Endothelial cell of umbilical vein (primary cell): Measurements from ENCODE around the gene ZBP1. TPM values are rescaled to one million over a fixed set of nuclear protein-coding genes. Genes with fewer than 3 reads are reported as not detected.

ENCODE experiments used
- BruUV-seq: library from RNA; stranded (reverse); fragments of 400-500 nt; replicated peaks from 2 replicates; lab custom pipeline; 2021; lab: Mats Ljungman, UMichigan
- CTCF ChIA-PET: fragments of 300-600, 350-600 bp; sonication (Branson Sonifier 250); formaldehyde crosslinking; loops from one replicate; lab custom pipeline; 2021; ENCODE audit warnings: antibody characterized with exemption, inconsistent platforms; lab: Charles Lee
- POLR2A ChIA-PET: fragments of 300-600, 350-600 bp; sonication (Branson Sonifier 250); formaldehyde crosslinking; loops from one replicate; lab custom pipeline; 2021; ENCODE audit warnings: antibody characterized with exemption, inconsistent platforms; lab: Charles Lee
- DNase-seq: peaks from one replicate; pipeline ENCODE4 v3.0.0-alpha.2; 2011; ENCODE audit warnings: low read depth, low spot score
- FAIRE-seq: peaks from 2 replicates; lab custom pipeline; 2011; peaks lifted over from hg19 to GRCh38; lab: Jason Lieb, UNC
- H2AFZ ChIP-seq: 2 replicates; pipeline ENCODE4 v1.6.0; 2012; ENCODE audit warnings: low read depth, low read length, control low read depth, inconsistent platforms
- H3K27ac ChIP-seq: 2 replicates; pipeline ENCODE4 v1.5.1; 2011; ENCODE audit warnings: low read depth, mild to moderate bottlenecking, control low read depth, low read length, moderate library complexity; ENCODE audit not compliant: insufficient read depth
- H3K27me3 ChIP-seq, 2 experiments: 2 replicates each; pipeline versions ENCODE4 v1.6.0 to v1.6.1; 2011; ENCODE audit warnings: low read length in 2 of 2, mixed read lengths in 1 of 2; ENCODE audit not compliant: control insufficient read depth in 2 of 2, insufficient read depth in 2 of 2
- H3K36me3 ChIP-seq, 2 experiments: 2 replicates in 1 of 2; 3 replicates in 1 of 2; pipeline ENCODE4 v1.5.1; 2011; ENCODE audit warnings: low read length in 2 of 2, mild to moderate bottlenecking in 1 of 2, moderate library complexity in 1 of 2; ENCODE audit not compliant: control insufficient read depth in 2 of 2, insufficient read depth in 2 of 2; ENCODE audit errors: extremely low read depth in 1 of 2
- H3K4me1 ChIP-seq: 3 replicates; pipeline ENCODE4 v1.5.1; 2011; ENCODE audit warnings: mild to moderate bottlenecking, low read length; ENCODE audit not compliant: control insufficient read depth, insufficient read depth; ENCODE audit errors: extremely low read depth
- H3K4me2 ChIP-seq: 2 replicates; pipeline ENCODE4 v1.6.1; 2011; ENCODE audit warnings: low read length, control low read depth, mixed read lengths; ENCODE audit not compliant: insufficient read depth
- H3K4me3 ChIP-seq, 3 experiments: fragments of 200-600 bp in 1 of 3; sonication (generic), shearing (Covaris generic) in 1 of 3; replicated peaks in 1 of 3; 2 replicates each; pipeline ENCODE4 v1.5.1; 2011 to 2016; ENCODE audit warnings: control low read depth in 3 of 3, low read length in 3 of 3, mild to moderate bottlenecking in 2 of 3, inconsistent platforms in 1 of 3, low read depth in 1 of 3, moderate library complexity in 1 of 3; ENCODE audit not compliant: insufficient read depth in 1 of 3
- H3K79me2 ChIP-seq: 2 replicates; pipeline ENCODE4 v1.6.0; 2012; ENCODE audit warnings: low read length, inconsistent platforms; ENCODE audit not compliant: control insufficient read depth, insufficient read depth
- H3K9ac ChIP-seq: replicated peaks from 2 replicates; pipeline ENCODE3; 2011; ENCODE audit warnings: low read length, control low read depth; ENCODE audit not compliant: insufficient read depth; ENCODE audit errors: extremely low read depth
- H3K9me1 ChIP-seq: replicated peaks from 3 replicates; pipeline ENCODE4 v1.6.0; 2011; ENCODE audit warnings: mild to moderate bottlenecking, low read length; ENCODE audit not compliant: control insufficient read depth, insufficient read depth; ENCODE audit errors: extremely low read depth
- H3K9me3 ChIP-seq: replicated peaks from 2 replicates; pipeline ENCODE4 v1.5.1; 2012; ENCODE audit warnings: low read length, inconsistent platforms; ENCODE audit not compliant: control insufficient read depth, insufficient read depth
- H4K20me1 ChIP-seq: replicated peaks from 2 replicates; pipeline ENCODE3; 2011; ENCODE audit warnings: mild to moderate bottlenecking, low read length; ENCODE audit not compliant: control insufficient read depth, insufficient read depth; ENCODE audit errors: extremely low read depth
- CTCF ChIP-seq, 2 donors: IDR thresholded peaks; 1 replicate in 1 of 2; 2 replicates in 1 of 2; pipeline ENCODE4 v1.5.1; 2011; ENCODE audit warnings: low read length in 2 of 2, mild to moderate bottlenecking in 2 of 2, moderate library complexity in 2 of 2, control low read depth in 1 of 2, inconsistent platforms in 1 of 2, low read depth in 1 of 2; ENCODE audit not compliant: insufficient read depth in 1 of 2; ENCODE audit errors: extremely low read depth in 1 of 2
- EZH2 ChIP-seq: IDR thresholded peaks from 2 replicates; pipeline ENCODE4 v1.6.1; 2012; ENCODE audit warnings: borderline replicate concordance, low read depth, mild to moderate bottlenecking, moderate library complexity, low read length, inconsistent platforms; ENCODE audit not compliant: severe bottlenecking
- FOS ChIP-seq: IDR thresholded peaks from 2 replicates; pipeline ENCODE4 v1.6.1; 2011; ENCODE audit warnings: mild to moderate bottlenecking, low read length, moderate library complexity, borderline replicate concordance; ENCODE audit not compliant: insufficient read depth
- GATA2 ChIP-seq: IDR thresholded peaks from 2 replicates; pipeline ENCODE4 v1.7.0; 2011; ENCODE audit warnings: low read depth, mild to moderate bottlenecking, moderate library complexity, mixed read lengths, low read length; ENCODE audit not compliant: insufficient read length, insufficient read depth
- JUN ChIP-seq: IDR thresholded peaks from 2 replicates; pipeline ENCODE4 v1.6.1; 2011; ENCODE audit warnings: borderline replicate concordance, low read depth; ENCODE audit not compliant: insufficient read length, insufficient read depth
- MAX ChIP-seq: IDR thresholded peaks from 2 replicates; pipeline ENCODE4 v1.6.1; 2011; ENCODE audit not compliant: insufficient read depth, insufficient read length
- MYC ChIP-seq: IDR thresholded peaks from one replicate; pipeline ENCODE4 v1.6.1; 2011; ENCODE audit warnings: mild to moderate bottlenecking, low read depth, low read length
- POLR2A ChIP-seq: IDR thresholded peaks from 2 replicates; pipeline ENCODE4 v1.6.1; 2012; ENCODE audit warnings: low read depth, mild to moderate bottlenecking, control low read depth, low read length
- POLR2AphosphoS5 ChIP-seq: IDR thresholded peaks from 2 replicates; pipeline ENCODE4 v1.6.1; 2012; ENCODE audit warnings: low read depth, mild to moderate bottlenecking, control low read depth, low read length, moderate library complexity; ENCODE audit not compliant: insufficient read depth
- dilution Hi-C: fragments of 300-500 bp; cut with MboI; formaldehyde crosslinking; loops from one replicate; pipeline ENCODE4 v1.15.0; 2019; ENCODE audit warnings: low sequenced_read_pairs; ENCODE audit not compliant: extremely low pct_ligation_motif_present
- intact Hi-C: fragments of 100-400 bp; cut with micrococcal nuclease; formaldehyde crosslinking; loops from one replicate; pipeline ENCODE4 v1.10.0; 2022
- polyA plus RNA-seq, 4 experiments: library from polyadenylated mRNA; depleted of rRNA in 3 of 4; stranded (reverse) in 3 of 4; unstranded in 1 of 4; fragments of >200 nt; gene quantifications; 2 replicates each; pipeline versions ENCODE4 v1.2.1 to v1.2.3, GENCODE V29; 2011 to 2012; ENCODE audit warnings: missing spikeins in 1 of 4
- total RNA-seq: library from RNA; stranded (reverse); gene quantifications from 2 replicates; pipeline ENCODE4 v1.2.3, GENCODE V29; 2021

The ZBP1 gene
- total and polyA plus RNA-seq, 2 donors (not counting 3 experiments of a cell fraction or from before 2014, with no cell fraction given), result not detected

- TF ChIP-seq MYC (no peak), JUN (no peak), MAX (no peak), GATA2 (no peak), POLR2A (no peak), POLR2AphosphoS5 (no peak), EZH2 (no peak), CTCF (IDR thresholded peaks at IDR 0.05; ENCODE audit: extremely low read depth in 1 of 2, insufficient read depth in 1 of 2, low read depth in 1 of 2, low read length in 2 of 2) (no peak), FOS (no peak)
- dilution Hi-C loops, result no loop called here
Measured at GRCh38 chr20:57609086-57609841, 11.0 kb downstream of the ZBP1 start.

More at GRCh38 chr20:57609086-57609841, 11.0 kb downstream of the ZBP1 start:
- Histone ChIP-seq H4K20me1 (no peaks in the 10 kb centered on the region), H3K36me3 (no peaks in the 10 kb centered on the region), H3K9me1 (no peaks in the 10 kb centered on the region), H3K27ac (no peak overlapping the region), H3K4me3 (no peak overlapping the region), H3K27me3 (no peaks in the 10 kb centered on the region), H3K4me2 (no peak overlapping the region), H3K79me2 (no peaks in the 10 kb centered on the region), H3K4me1 (no peaks in the 10 kb centered on the region), H3K9me3 (no peaks in the 10 kb centered on the region), H2AFZ (no peak overlapping the region), H3K9ac (no peak overlapping the region)
- intact Hi-C loops, result no loop called here
- ChIA-PET POLR2A (no interaction called here), CTCF (interaction anchor here (0.6 to 0.7 kb wide), 2 partner anchors 543 to 571 kb away, joined by 3 to 5 read pairs; no protein-coding TSS in a partner anchor)
- no peak for DNase-seq
- FAIRE-seq, result no peak
- BruUV-seq, result no TSS peak
